Embryonic facial prominence (tissue), 1 donor: ENCODE data around the gene EFCAB3.
"Not testable (repeated sequence)": the region's sequence is repeated elsewhere in the genome, so short reads cannot be mapped to it uniquely, and the experiment has no call there.

Experiments used
- DNase-seq: peaks from one replicate; pipeline ENCODE4 v3.0.0-alpha.2; 2016; ENCODE audit errors: extremely low spot score

Gene EFCAB3

GRCh38 chr17:62464422-62464821, 84.1 kb downstream of the EFCAB3 start:
- DNase-seq = not testable (repeated sequence)

DNA sequence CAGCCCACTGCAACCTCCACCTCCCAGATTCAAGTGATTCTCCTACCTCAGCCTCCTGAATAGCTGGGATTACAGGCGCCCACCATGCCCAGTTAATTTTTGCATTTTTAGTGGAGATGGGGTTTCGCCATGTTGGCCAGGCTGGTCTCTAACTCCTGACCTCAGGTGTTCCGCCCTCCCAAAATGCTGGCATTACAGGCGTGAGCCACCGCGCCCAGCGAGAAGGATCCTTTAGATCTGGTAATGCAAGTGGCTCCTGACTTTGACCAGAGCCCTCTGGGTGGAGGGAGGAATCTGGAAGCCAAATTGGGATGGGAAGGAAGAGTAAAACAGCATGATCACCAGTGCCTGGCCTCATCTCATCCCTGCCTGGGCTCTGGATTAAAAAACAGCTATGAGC, 84.9 kb downstream of the EFCAB3 start:
- DNase-seq = not testable (repeated sequence)
